AG09309 (cell line): ENCODE data around the gene CD164.

Source experiments
- DNase-seq: peaks from one replicate; pipeline ENCODE4 v3.0.0-alpha.2; 2010; ENCODE audit warnings: low read depth
- H3K4me3 ChIP-seq: 2 replicates; pipeline ENCODE4 v1.5.1; 2011; ENCODE audit warnings: mild to moderate bottlenecking, low read depth, low read length, moderate library complexity; ENCODE audit not compliant: control insufficient read depth
- TF ChIP-seq, protein P1 (sequence below): IDR thresholded peaks from 2 replicates; pipeline ENCODE4 v1.5.1; 2011; ENCODE audit warnings: mild to moderate bottlenecking, low read depth, low read length, inconsistent platforms; ENCODE audit not compliant: insufficient read depth, control insufficient read depth; ENCODE audit errors: missing control alignments

Gene CD164

DNA sequence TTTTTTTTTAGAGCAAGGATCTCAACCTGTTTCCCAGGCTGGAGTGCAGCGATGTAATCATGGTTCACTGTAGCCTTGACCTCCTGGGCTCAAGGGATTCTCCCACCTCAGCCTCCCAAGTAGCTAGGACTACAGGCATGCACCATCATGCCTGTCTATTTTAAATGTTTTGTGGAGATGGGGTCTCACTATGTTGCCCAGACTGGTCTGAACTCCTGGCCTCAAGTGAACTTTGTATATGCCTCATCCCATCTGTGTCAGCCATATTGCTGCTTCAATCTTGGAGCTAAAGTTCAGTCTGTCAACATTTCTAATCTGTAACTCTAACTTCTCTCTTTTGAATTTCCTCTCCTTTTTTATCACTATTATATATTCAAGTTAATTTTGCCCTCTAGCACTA lies 54.3 kb downstream of the CD164 start:
- no peak overlapping the region for H3K4me3 ChIP-seq
- TF ChIP-seq, protein P1, sequence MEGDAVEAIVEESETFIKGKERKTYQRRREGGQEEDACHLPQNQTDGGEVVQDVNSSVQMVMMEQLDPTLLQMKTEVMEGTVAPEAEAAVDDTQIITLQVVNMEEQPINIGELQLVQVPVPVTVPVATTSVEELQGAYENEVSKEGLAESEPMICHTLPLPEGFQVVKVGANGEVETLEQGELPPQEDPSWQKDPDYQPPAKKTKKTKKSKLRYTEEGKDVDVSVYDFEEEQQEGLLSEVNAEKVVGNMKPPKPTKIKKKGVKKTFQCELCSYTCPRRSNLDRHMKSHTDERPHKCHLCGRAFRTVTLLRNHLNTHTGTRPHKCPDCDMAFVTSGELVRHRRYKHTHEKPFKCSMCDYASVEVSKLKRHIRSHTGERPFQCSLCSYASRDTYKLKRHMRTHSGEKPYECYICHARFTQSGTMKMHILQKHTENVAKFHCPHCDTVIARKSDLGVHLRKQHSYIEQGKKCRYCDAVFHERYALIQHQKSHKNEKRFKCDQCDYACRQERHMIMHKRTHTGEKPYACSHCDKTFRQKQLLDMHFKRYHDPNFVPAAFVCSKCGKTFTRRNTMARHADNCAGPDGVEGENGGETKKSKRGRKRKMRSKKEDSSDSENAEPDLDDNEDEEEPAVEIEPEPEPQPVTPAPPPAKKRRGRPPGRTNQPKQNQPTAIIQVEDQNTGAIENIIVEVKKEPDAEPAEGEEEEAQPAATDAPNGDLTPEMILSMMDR, result no peak
- DNase-seq, result no peak

DNA sequence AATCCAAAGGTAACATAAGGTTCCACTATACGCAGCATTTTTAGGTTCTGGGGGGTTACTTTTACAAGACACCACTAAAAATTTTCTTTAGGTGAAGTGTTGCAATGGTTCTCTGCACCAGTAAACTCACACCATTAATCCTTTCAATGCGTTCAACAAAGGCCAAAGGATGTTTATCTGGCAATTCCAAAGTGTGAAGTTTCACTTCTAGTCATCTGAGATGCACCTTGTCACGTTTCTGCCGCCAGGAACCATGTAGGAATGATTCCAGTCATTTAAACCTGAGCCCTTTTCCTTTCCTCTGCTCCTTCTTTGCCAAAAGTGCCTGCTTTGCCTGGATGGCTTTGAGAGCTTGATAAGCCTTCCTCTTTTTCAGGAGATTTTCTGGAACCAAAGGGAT lies 54.8 kb downstream of the CD164 start:
- TF ChIP-seq, protein P1, result no peak
- H3K4me3 ChIP-seq, result no peak overlapping the region
- no peak for DNase-seq

DNA sequence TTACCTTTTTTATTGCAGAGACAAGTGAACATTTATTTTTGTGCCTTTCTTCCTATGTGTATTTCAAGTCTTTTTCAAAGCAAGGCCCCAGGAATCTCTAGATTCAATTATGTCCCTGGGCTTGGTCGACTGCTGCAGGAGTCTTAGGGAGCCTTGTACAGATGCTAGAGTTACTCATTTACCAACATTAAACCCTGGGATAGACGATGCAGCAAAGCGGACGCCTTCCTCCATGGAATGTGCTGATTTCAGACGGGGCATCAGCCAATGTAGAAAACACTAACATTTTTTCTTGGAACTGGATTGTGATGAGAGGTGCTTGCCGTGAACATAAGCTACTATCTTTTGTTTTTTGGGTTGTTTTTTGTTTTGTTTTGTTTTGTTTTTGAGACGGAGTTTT lies 55.9 kb downstream of the CD164 start:
- TF ChIP-seq, protein P1, result no peak
- H3K4me3 ChIP-seq, result no peak overlapping the region
- DNase-seq, result no peak

DNA sequence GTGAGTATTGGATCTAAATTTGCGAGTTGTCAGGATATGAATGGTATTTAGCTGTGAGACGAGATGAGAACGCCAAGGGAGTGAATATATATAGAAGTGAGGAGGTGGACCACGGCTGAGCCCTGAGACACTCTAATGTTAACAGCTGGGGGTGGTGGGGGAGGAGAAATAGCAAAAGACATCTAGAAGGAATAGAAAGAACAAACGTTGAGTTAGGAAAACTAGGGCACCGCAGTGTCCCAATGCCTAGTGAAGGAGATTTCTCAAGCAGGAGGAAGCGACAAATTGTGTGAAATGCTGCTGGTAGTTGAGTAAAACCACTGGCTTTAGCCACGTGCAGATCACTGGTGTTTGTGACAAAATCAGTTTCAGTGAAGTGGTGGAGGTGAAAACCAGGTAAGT lies 56.9 kb downstream of the CD164 start:
- DNase-seq, result no peak
- TF ChIP-seq, protein P1, result no peak
- no peak overlapping the region for H3K4me3 ChIP-seq

DNA sequence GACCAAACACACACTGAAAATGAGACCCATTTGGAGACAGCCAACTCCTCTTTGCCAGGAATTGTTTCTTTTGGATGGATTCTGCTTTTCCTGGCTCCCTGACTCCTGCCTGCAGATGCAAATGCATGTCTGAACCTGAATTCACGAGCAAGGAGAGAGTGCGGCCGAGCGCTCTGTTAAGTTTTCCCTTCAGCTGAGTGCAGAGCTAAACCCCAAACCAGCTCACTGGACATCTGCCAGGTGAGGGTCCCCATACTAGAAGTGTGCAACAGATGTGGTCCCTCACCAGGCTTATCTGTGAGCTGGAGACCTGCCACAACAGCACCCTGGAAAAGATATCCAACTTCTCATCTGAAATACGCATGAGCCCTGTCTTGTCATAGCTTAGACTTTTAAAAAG lies 59.0 kb downstream of the CD164 start:
- TF ChIP-seq, protein P1, result no peak
- H3K4me3 ChIP-seq, result no peak overlapping the region
- DNase-seq, result no peak

DNA sequence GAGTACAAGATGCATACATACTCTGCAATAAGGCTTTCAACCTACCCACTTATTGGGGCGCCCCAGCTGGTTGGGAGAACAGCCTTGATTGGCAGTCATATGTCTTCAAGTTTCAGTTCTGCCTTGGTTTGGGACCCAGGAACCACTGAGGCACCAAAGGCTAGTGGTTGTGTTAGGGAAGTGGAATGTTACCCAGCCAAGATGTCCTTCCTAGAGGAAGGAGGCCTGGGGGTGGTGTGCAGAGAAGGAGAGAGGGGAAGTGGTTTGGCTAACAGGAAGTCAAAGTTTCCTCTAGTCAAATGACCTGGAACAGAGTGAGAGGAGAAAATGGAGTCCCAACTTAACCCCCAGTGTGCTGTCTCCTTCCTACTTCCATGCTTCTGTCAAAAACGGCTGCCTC lies 59.4 kb downstream of the CD164 start:
- no peak for DNase-seq
- TF ChIP-seq, protein P1, result no peak
- no peak overlapping the region for H3K4me3 ChIP-seq

DNA sequence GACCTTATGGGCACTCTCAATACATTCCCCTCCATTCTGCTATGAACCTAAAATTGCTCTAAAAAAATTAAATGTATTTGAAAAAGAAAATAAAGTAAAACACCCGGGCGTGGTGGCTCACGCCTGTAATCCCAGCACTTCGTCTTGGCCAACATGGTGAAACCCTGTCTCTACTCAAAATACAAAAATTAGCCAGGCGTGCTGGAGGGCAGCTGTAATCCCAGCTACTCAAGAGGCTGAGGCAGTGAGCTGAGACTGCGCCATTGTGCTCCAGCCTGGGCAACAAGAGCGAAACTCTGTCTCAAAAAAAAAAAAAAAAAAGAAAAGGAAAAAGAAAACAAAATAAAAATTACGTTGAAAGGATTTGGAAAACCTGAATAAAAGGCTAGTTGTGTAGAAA lies 60.5 kb downstream of the CD164 start:
- TF ChIP-seq, protein P1, result no peak
- H3K4me3 ChIP-seq, result no peak overlapping the region
- DNase-seq, result no peak
